Myocyte (in vitro differentiated cells): Measurements from ENCODE around the gene FAXDC2. TPM values are rescaled to one million over a fixed set of nuclear protein-coding genes. Genes with fewer than 3 reads are reported as not detected.

ENCODE experiments used
- DNase-seq: peaks from one replicate; pipeline ENCODE4 v3.0.0-alpha.2; 2012; ENCODE audit warnings: low read depth
- polyA plus RNA-seq: library from polyadenylated mRNA; unstranded; fragments of >200 nt; gene quantifications from one replicate; pipeline ENCODE4 v1.2.1, GENCODE V29; 2012; ENCODE audit warnings: missing spikeins
- total RNA-seq: library from RNA; depleted of rRNA; stranded (reverse); fragments of >200 nt; gene quantifications from 2 replicates; pipeline ENCODE4 v1.2.3, GENCODE V29; 2014

FAXDC2 gene, protein sequence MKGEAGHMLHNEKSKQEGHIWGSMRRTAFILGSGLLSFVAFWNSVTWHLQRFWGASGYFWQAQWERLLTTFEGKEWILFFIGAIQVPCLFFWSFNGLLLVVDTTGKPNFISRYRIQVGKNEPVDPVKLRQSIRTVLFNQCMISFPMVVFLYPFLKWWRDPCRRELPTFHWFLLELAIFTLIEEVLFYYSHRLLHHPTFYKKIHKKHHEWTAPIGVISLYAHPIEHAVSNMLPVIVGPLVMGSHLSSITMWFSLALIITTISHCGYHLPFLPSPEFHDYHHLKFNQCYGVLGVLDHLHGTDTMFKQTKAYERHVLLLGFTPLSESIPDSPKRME
- total RNA-seq, result 11.6 and 17.8 TPM in 2 replicates
- polyA plus RNA-seq, result 11.6 TPM

DNA sequence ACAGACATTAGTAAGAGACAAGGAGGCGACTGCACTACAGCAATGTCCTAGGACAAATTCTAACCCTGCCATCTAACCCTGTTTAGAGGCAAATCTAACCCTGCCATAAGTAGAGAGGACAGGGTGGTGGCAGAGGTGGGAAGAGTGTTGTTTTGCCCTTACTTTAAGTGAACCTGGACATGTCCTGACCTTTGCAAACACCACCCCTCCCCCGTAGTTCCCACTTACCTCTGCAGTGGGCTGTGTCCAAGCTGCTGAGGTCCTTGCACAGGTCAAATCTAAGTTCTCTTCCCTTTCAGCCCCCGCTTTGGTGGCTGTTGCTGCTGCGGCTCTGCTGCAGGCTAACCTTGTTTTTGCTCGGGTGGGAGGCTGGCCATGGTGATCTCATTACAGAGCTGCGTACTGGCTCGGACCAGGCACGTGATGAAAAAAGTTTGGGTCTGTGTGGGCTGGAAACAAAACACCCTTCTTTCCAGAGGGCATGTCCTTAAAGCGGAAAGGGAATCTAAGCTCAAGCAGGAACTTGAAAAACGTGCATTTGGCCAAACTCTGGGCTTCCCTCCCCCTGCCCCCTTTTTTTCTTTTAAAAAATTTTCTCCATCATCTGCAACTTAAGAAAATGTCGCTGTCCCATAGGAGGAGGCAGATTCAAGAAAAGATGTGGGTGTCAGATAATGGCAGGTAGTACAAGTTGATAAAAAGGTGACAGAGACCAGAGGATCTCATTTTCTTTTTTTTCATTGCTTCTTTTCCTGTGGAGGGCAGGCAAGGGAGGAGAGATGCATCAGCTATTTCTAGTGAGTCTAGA, at the start of gene FAXDC2:
Gene FAXDC2, minus strand, starts transcription at position 349 of the 808 bp plus-strand sequence. CDS start 12,425 bp downstream, outside the sequence.
- DNase-seq, result peak; percentile 84

DNA sequence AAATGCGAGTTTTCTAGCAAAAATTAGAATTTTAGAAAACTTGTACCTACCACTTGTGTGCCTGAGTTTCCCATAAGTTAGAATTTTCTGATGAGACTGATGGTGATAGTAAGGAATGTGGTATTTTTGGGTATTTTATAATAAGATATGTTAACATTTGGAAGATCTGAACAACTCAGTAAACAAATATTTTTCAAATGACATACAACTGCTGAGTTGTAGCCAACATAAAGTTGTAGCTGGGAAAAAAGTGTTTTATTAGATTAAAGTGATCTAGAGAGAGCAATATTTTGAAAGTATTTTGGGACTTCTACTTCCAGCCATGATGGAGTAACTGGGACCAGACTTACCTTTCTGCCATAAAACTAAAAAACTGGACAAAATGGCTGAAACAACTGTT, 49.7 kb upstream of the FAXDC2 start:
- DNase-seq, result peak; percentile 7

DNA sequence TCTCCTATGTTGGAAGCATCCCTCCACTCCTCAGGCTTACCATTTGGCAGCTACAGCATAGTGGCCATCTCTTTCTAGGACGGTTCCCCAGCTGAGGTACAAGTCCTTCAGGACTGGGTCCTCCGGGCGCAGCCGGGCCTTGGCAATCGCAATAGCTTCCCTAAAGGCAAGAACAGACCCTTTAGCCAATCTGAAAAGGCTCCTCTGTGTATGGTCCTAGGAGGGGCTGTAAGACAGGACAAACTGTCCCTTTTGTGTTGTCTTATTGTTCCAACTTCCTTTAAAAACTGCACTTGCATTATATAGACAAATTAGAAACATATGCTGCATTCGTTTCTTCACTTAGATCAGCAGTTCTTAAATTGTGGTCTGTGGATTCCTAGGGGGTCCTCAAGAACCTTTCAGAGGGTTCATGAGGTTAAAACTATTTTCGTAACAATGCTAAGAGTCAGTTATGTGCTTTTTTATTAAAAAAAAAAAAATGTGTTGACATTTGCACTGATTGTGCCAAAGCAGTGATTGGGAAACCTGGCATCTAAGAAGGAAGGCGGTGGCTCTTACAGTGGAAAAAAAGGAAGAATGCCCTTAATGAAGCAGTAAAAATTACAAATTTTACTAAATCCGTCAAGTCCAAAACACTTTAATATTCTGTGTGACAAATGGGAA, 48.9 kb upstream of the FAXDC2 start:
- DNase-seq, result no peak

DNA sequence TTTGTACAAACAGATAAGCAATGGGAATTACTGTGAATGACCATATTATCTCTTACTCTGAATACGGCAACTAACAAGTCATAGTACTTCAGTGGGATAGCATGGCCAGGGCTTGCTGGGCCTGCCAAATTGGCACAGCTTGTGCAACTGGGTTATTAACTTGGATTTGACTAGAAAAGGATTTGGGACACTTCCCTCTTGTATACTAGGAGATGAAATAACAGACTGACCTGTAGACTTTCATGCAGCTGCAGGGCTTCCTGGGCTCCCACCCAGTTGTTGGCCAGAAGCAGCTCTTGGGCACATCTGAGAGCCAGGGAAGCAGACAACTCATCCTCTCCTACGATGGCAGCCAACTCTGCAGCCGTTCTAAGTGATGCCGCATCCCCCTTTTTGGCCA, 47.8 kb upstream of the FAXDC2 start:
- DNase-seq, result no peak

DNA sequence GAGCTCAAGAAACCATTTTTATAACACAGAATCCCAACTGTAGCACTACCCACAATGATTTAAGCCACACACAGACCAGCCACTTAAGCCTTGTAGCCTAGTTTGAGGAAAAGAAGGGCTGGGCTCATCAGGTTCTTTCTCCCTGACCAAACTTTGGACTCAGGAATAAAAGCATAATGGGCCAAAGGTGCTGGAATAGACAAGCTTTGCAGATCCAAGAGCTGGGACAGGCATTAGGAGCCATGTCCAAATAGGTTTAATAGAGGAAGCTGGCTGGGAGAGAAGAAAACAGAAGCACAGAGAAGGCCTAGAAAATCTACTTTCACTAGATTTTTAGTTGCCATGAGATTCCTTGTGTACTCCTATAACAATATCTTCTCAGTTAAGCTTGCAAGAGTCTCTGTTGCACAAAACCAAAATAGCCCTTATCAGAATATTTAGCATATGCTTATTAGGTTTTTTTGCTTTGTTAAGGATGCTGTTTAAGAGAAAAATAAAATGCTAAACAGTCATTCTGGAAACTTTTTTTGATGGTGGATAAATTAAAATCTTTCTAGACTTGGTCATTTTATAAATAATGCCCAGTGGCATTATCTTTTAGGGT, 46.3 kb upstream of the FAXDC2 start:
- DNase-seq, result no peak

DNA sequence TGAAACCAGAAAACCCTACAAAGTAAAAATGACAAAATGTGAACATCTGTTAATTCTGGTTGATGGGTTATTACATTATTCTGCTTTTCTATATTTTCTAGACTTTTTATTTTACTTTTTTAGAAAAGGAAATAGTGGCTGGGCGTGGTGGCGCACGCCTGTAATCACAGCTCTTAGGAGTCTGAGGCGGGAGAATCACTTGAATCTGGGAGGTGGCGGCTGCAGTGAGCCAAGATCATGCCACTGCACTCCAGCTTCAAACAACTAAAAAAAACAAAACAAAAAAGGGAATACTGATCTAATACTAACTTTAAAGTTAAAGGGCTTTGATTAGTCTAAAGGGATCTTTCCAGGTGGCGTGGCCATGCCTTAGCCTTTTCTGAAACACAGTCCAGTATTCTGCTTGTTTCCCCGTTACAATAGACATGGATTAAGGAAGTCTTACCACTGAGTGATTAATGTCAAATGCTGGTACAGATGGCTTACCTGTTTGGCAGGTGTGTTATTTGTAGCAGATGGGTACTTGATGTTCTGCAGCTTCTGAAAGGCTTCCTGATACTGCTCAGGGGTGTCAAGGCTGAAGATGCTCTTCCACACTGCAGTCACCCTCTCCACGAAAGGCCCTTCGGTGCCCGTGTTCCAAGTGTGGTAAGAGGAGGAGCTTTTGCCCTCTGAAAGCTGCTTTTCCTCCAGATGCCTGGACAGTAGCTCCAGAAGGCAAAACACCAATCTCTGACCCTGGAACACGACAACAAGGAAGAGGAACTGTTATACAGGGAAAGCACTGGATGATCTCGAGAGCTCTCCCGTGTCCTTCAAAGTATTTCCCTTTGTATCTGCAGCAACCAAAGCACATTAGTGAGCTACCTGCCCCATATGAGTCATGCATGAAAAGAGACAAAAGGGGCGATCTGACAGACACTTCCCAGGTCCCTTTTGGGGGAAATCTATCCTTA, 45.5 kb upstream of the FAXDC2 start:
- DNase-seq, result no peak

DNA sequence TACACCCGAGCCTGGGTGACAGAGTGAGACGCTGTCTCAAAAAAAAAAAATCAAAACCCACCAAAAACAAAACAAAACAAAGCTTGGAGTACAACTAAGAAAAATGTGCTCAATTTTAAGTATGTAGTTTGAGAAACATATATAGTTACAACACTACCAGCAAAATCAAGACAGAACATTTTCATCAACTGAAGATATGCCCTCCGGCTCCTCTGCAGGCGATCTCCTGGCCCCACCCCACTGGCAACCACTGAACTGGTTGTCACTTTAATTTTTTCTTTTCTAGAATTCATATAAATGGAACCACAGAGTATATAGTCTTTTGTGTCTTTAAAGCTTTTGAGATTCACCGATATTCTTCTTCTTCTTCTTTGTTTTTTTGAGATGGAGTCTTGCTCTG, 43.0 kb upstream of the FAXDC2 start:
- no peak for DNase-seq

DNA sequence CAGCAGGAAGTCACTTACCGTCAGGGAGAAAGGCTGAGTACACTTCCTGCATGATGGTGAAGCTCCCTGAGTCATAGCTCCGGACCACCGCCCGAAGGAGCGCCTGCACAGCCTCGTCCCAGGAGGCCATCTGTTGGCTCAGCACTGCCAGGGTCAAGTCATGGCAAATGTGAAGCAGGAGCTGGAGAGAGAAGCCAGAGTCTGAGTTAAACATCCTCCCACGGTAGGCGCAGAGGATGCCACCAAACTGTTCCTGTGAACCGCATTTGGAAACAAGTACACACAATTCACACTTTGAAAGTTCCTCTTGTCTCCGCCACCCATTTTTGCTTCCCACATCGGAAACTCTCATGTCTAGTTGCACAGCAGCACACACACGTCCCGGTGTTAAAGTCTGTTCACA, 42.0 kb upstream of the FAXDC2 start:
- no peak for DNase-seq

DNA sequence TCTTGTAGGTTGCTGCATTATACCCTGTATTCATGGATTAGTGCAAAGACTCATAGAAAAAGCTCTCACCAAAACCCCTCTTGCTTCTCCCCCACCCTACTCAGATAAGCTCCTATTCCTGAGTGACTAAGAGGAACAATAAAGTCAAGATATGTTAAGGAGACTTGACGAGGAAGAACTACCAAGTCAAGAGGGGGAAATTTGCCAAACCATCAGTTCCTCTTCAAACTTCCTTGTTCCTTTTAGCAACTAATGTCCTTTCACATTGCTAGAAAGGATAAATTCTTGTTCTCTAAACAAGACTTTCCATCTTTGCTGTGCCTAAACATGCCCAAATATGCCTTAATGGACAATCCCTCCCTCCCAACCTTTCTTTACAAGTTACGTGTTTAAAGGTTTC, 35.0 kb upstream of the FAXDC2 start:
- no peak for DNase-seq

DNA sequence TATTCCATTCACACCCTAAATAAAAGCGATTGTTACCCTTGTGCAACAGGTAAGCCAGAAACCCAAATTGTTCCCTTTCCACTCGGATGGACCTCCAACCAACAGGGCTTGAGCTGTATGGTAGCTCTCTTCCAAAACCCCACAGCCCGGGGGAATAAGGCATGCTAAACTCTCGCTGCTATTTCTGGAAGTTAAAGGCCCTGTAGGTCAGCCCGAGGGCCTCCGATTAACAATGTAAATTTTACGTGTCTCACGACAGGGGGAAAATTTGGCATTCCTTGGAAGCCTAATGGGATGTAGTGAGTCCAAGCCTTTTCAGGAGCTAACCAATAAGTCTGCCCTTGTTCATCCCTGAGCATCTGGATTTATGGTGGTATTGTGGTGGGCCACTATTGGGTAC, 34.0 kb upstream of the FAXDC2 start:
- DNase-seq, result no peak

DNA sequence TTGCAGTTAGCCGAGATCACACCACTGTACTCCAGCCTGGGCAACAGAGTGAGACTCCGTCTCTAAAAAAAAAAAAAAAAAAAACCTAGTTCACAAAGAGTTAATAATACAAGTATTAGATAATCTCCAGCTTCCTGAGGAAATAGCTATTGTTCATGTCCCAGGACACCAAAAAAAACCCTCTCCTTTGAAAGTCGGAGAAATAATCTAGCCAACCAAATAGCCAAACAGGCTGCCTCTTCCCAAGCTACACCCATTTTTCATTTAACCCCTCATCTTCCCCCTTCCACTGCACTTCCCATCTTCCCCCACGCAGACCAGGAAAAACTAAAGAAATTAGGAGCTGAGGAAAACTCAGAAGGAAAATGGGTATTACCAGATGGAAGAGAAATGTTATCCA, 31.6 kb upstream of the FAXDC2 start:
- DNase-seq, result no peak

DNA sequence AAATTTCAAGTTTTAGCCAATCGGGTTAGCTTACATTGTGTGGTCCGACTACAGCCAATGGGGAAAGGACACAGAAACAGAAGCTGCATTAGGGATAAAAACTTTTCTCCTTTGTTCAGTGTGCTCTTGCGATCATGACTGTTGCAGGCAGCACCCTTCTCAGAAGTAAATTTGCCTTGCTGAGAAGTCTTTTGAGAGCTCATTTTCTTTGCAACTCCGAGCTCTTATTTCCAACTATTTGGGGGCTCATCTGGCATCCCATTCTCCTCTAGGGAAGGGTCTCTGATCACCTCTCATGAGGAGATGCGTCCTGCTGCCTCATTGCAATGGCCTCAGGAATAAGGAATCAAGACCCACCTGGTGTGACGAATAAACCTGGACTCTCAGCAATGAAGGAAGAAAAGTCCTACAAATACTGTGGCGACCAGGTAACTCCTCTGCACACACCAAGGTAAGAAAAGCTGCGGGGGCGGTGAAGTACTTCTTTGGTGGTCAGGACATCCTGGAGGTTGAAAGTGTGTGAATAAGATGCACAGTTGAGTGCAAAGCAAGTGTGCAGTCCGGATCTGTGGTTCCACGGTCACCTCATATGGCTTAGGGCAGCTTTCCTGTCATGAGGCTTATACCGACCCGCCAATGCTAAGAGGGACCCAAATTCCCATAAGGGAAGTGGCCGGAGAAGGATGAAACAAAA, 28.4 kb upstream of the FAXDC2 start:
- no peak for DNase-seq

DNA sequence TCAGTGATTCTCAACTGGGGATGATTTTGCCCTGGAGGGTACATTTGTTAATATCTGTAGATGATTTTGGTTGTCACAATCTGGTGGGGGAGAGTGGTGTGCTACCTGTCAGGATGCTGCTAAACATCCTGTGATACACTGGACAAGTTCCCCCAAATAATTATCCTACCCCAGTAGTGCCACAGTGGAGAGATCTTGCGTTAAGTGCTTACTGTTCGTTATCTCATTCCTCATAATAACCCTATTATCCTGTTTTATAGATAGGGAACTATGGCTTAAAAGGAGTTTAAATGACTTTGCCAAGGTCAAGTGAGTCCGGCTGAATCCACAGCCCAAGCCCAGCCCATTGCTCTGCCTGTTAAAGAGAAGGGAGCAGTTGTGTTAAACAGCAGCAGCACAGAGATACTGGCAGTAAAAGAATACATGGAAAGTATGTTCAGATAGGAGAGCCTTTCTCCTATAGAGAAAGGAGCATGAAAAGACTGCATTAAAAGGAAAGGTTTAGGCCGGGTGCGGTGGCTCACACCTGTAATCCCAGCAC, 23.5 kb upstream of the FAXDC2 start:
- DNase-seq, result no peak

DNA sequence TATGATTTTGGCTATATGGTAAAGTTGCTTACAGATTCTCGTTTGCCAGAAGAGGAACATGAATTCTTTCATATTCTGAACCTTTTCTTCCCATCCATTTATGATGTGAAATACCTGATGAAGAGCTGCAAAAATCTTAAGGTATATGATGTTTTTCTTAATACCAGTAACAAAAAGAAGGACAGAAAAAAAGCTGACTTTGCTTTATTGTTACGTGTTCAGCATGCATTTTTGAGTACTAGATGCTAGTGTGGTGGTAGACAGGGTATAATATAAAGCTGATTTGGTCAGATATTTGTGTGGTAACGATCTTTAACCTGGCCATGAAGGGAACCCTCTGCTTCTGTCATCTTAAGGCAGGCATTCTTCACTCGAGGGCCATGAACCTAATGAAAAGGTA, 21.3 kb upstream of the FAXDC2 start:
- no peak for DNase-seq

DNA sequence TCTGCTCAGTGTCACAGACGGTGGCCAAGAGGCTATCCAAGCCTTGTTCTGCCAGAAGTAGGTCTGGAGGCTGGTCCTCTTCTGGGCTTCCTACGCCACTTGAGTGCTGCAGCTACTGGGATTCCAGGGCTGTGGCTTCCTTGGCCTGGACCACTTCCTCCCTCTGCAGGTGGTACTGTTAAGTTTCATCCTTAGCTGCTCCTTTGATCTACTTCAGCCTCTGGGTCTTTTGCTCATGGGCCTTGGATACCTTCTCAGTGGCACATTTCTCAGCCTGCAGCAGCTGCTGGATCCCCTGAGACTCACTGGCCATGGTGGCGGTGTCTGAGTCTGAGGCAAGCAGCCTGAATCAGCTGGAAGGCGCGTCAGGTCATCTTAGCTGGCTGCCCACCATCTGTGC, 18.3 kb upstream of the FAXDC2 start:
- DNase-seq, result peak; percentile 71

DNA sequence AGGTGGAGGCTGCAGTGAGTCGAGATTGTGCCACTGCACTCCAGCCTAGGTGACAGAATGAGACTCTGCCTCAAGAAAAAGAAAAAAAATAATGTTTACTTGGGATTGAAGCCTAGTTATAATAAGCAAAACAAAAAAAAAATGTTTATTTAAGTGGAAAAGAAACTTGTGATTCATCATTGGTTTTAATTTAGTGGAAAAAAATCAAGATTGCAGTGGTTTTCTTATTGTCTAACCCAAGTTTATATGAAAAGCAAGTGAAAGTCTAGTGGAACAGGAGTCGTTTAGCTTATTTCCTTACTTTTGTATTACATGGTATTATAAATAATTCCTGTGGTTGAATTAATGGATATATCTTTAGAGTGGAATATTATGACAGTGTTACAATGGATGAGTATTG, 16.4 kb upstream of the FAXDC2 start:
- DNase-seq, result no peak

DNA sequence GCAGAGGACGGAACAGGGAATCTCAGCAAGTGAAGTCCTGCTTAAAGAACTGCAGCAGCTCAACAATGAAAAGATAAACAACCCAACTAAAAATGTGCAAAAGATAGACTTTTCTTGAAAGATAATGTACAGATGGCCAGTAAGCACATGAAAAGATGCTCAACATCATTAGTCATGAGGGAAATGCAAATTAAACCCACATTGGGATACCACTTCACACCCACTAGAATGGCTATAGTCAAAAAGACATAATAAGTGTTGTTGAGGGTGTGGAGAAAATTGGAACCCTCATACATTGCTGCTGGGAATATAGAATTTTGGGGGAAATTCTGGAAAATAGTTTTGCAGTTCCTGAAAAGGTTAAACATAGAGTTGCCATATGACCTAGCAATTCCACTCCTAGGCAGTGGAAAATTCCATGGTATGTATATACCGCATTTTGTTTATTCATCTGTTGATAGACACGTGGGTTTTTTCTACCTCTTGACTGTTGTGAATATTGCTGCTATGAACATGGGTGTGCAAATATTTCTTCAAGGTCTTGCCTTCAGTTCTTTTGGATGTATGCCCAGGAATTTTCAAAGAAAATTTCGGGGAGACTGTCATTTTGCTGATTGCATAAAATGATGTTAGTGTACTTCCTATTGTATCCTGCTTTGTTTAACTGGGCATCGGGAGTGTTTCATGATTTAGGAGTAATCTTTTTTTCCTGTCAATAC, 15.2 kb upstream of the FAXDC2 start:
- DNase-seq, result no peak

DNA sequence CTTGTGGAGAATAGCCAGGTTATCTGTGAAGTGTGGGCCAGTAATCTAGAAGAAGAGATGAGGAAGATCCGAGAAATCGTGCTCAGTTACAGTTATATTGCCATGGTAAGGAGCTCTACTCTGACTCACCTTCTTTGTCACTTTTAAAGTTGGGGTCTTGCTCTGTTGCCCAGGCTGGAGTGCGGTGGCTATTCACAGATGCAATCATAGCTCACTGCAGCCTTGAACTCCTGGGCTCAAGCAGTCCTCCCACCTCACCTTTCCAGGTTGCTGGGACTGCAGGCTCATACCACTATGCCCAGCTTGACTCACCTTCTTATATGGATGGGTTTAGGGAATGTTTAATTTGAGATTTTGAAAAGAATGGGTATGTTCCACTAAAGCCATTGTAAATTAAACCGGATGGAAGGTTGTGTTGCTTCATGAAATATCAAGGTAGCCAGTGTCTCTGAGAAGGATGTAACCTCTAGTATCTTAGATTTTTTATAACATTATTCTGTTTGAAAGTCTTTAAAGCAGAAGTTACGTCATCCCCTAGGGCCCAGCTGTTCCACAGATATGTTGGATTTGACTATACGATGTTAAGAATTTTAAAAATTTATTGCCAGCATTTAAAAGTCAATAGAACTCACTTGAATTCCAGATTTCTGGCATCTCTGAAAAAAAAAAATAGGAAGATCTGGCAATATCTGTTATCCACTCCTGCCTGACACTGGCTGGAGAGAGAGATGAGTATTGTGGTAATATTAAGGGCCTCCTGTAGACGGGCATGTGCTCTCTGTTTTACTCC, 13.1 kb upstream of the FAXDC2 start:
- no peak for DNase-seq
